Lower leg skin (tissue), 4 donors: ENCODE results near the gene HMGN2. TPM values are rescaled to one million over a fixed set of nuclear protein-coding genes. Genes with fewer than 3 reads are reported as not detected.

Experiments used
- DNase-seq, 2 donors: peaks; one replicate each; pipeline ENCODE4 v3.0.0-alpha.2; 2019; ENCODE audit warnings: low spot score in 2 of 2
- H3K4me3 ChIP-seq: fragments of 200-600 bp; sonication (generic); 2 replicates; pipeline ENCODE4 v1.5.1; 2017; ENCODE audit warnings: mild to moderate bottlenecking, low read depth; ENCODE audit not compliant: poor library complexity, severe bottlenecking
- POLR2A ChIP-seq, 2 donors: fragments of 450-650 bp; IDR thresholded peaks; one replicate each; pipeline ENCODE4 v1.6.1; 2016 to 2017; ENCODE audit warnings: antibody characterized with exemption in 2 of 2, mild to moderate bottlenecking in 1 of 2, moderate library complexity in 1 of 2
- WGBS, 2 donors: methylation state at CpG; one replicate each; pipeline ENCODE4 v1.1.5; 2018; 5-methylcytosine and 5-hydroxymethylcytosine counted together
- intact Hi-C: fragments of 100-400 bp; cut with DNase I; formaldehyde crosslinking; loops from one replicate; pipeline ENCODE4 v1.15.0; 2023; ENCODE audit warnings: low total_unique reads
- total RNA-seq, 4 donors: library from RNA; depleted of rRNA; stranded (reverse); fragments of >200 nt; gene quantifications; one replicate each; pipeline ENCODE4 v1.1.0, GENCODE V29; 2016
- TF ChIP-seq, protein P1 (sequence below), 3 donors: fragments of 450-650 bp; IDR thresholded peaks; one replicate each; pipeline ENCODE4 v1.5.1; 2016; ENCODE audit warnings: antibody characterized with exemption in 3 of 3, mild to moderate bottlenecking in 3 of 3, moderate library complexity in 2 of 3

Gene HMGN2
- total RNA-seq, 4 donors from 2014 or later = 128 to 224 (median 167) TPM

DNA sequence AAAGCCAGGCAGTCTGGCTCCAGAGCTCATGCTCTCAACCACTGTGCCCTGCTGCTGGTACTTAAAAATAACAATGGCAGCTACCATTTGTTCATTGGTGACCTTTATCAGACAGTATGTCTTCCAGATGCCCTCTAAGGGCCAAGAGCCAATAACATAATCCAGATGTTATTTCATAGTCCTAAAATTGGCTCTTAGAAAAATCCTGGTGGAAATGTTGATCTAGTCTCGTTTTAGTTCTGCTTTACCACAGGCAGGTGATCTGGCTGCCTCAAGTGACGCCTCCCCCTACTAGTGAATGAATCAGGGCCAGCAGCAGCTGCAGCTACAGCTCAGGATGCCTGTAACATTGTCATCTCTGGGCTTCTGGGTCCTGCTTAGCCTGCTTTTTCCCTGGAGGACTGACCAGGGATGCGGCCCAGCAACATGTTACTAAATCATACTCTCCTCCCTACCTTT, 12.6 kb upstream of the HMGN2 start:
- intact Hi-C loops = no loop called here
- 72 to 78% methylated on average over 3 of the region's 3 CpGs for WGBS, 2 donors
- TF ChIP-seq POLR2A (IDR thresholded peaks at IDR 0.05) = no peak
- TF ChIP-seq, protein P1, sequence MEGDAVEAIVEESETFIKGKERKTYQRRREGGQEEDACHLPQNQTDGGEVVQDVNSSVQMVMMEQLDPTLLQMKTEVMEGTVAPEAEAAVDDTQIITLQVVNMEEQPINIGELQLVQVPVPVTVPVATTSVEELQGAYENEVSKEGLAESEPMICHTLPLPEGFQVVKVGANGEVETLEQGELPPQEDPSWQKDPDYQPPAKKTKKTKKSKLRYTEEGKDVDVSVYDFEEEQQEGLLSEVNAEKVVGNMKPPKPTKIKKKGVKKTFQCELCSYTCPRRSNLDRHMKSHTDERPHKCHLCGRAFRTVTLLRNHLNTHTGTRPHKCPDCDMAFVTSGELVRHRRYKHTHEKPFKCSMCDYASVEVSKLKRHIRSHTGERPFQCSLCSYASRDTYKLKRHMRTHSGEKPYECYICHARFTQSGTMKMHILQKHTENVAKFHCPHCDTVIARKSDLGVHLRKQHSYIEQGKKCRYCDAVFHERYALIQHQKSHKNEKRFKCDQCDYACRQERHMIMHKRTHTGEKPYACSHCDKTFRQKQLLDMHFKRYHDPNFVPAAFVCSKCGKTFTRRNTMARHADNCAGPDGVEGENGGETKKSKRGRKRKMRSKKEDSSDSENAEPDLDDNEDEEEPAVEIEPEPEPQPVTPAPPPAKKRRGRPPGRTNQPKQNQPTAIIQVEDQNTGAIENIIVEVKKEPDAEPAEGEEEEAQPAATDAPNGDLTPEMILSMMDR (IDR thresholded peaks at IDR 0.05) = no peak

GRCh38 chr1:26468911-26469310, 3.3 kb upstream of the HMGN2 start:
- TF ChIP-seq, protein P1 (IDR thresholded peaks at IDR 0.05) = no peak
- no peak for TF ChIP-seq POLR2A (IDR thresholded peaks at IDR 0.05)
- peak in 1 of 2 donors; percentile 48 for DNase-seq
- no peak overlapping the region for H3K4me3 ChIP-seq
- WGBS, 2 donors = 16 to 25% methylated on average over 10 of the region's 10 CpGs
- intact Hi-C loops = no loop called here

More for the DNA sequence above, 12.6 kb upstream of the HMGN2 start:
- DNase-seq = peak in 1 of 2 donors; percentile 54
- H3K4me3 ChIP-seq = no peak overlapping the region

GRCh38 chr1:26469558-26469957, 2.7 kb upstream of the HMGN2 start:
- peak in 1 of 2 donors; percentile 79 for DNase-seq
- H3K4me3 ChIP-seq = no peak overlapping the region
- 60 to 65% methylated on average over 5 of the region's 5 CpGs for WGBS, 2 donors
- TF ChIP-seq, protein P1 (IDR thresholded peaks at IDR 0.05) = no peak
- no peak for TF ChIP-seq POLR2A (IDR thresholded peaks at IDR 0.05)
- intact Hi-C loops = no loop called here

- 20 to 25% methylated on average over 14 of the region's 14 CpGs for WGBS, 2 donors
- H3K4me3 ChIP-seq = no peak overlapping the region
- TF ChIP-seq, protein P1 (IDR thresholded peaks at IDR 0.05) = no peak
- TF ChIP-seq POLR2A (IDR thresholded peaks at IDR 0.05) = no peak
- DNase-seq = peak in 1 of 2 donors; percentile 19
- intact Hi-C loops = no loop called here
These were observed 1.3 kb upstream of the HMGN2 start for GRCh38 chr1:26470878-26471497.

- intact Hi-C loops = no loop called here
- TF ChIP-seq, protein P1 (IDR thresholded peaks at IDR 0.05) = no peak
- no peak for TF ChIP-seq POLR2A (IDR thresholded peaks at IDR 0.05)
- peak; percentile 59 to 93 for DNase-seq
- peak overlapping the region; percentile 100 for H3K4me3 ChIP-seq
- 0 to 1% methylated on average over 39 to 40 of the region's 52 CpGs for WGBS, 2 donors
These were observed 531 bp upstream of the HMGN2 start for GRCh38 chr1:26471498-26472319.
